ENCODE data around the gene SMIM22. TPM values are rescaled to one million over a fixed set of nuclear protein-coding genes. Genes with fewer than 3 reads are reported as not detected.

SMIM22 gene
- total and polyA plus RNA-seq, 4 donors, result 1.4 to 2.4 TPM; not detected in 2

- H3K27ac ChIP-seq (ENCODE audit: low read depth, low read length), result peak overlapping the region; percentile 87
- WGBS (ENCODE audit: insufficient coverage), result 2% methylated on average over 36 of the region's 48 CpGs
These were observed 26.4 kb upstream of the SMIM22 start for GRCh38 chr16:4768549-4769305.

GRCh38 chr16:4769306-4769638 is 25.9 kb upstream of the SMIM22 start:
- H3K4me3 ChIP-seq (ENCODE audit: low read depth, low read length), result no peak overlapping the region
- no peaks in the 10 kb centered on the region for H3K27me3 ChIP-seq (ENCODE audit: control insufficient read depth, insufficient read depth, low read length)
- H3K4me1 ChIP-seq (ENCODE audit: control insufficient read depth, insufficient read depth, low read length), result peaks cover 36% of the 10 kb centered on the region
- H3K36me3 ChIP-seq (ENCODE audit: control insufficient read depth, insufficient read depth, low read length), result peaks cover 15% of the 10 kb centered on the region
- DNase-seq (ENCODE audit: low read depth in 4 of 6, low spot score in 6 of 6), result no peak
- H3K9me3 ChIP-seq (ENCODE audit: control insufficient read depth, insufficient read depth, low read length), result no peaks in the 10 kb centered on the region
- WGBS (ENCODE audit: insufficient coverage), result 70% methylated on average over 7 of the region's 7 CpGs
- no peak overlapping the region for H3K27ac ChIP-seq (ENCODE audit: low read depth, low read length)

More at GRCh38 chr16:4768549-4769305, 26.4 kb upstream of the SMIM22 start:
- Histone ChIP-seq H3K4me1 (ENCODE audit: control insufficient read depth, insufficient read depth, low read length) (peaks cover 36% of the 10 kb centered on the region), H3K36me3 (ENCODE audit: control insufficient read depth, insufficient read depth, low read length) (peaks cover 20% of the 10 kb centered on the region), H3K27me3 (ENCODE audit: control insufficient read depth, insufficient read depth, low read length) (no peaks in the 10 kb centered on the region), H3K4me3 (ENCODE audit: low read depth, low read length) (peak overlapping the region; percentile 72), H3K9me3 (ENCODE audit: control insufficient read depth, insufficient read depth, low read length) (no peaks in the 10 kb centered on the region)
- peak; percentile 83 to 99 (median 94) for DNase-seq (ENCODE audit: low read depth in 4 of 6, low spot score in 6 of 6)

GRCh38 chr16:4771646-4772045 is 23.5 kb upstream of the SMIM22 start:
- Histone ChIP-seq H3K4me3 (ENCODE audit: low read depth, low read length) (no peak overlapping the region), H3K36me3 (ENCODE audit: control insufficient read depth, insufficient read depth, low read length) (no peaks in the 10 kb centered on the region), H3K4me1 (ENCODE audit: control insufficient read depth, insufficient read depth, low read length) (peaks cover 21% of the 10 kb centered on the region), H3K9me3 (ENCODE audit: control insufficient read depth, insufficient read depth, low read length) (no peaks in the 10 kb centered on the region), H3K27ac (ENCODE audit: low read depth, low read length) (no peak overlapping the region), H3K27me3 (ENCODE audit: control insufficient read depth, insufficient read depth, low read length) (no peaks in the 10 kb centered on the region)
- no peak for DNase-seq (ENCODE audit: low read depth in 4 of 6, low spot score in 6 of 6)
- 67% methylated on average over 1 of the region's 3 CpGs for WGBS (ENCODE audit: insufficient coverage)

- 93% methylated on average over 3 of the region's 5 CpGs for WGBS (ENCODE audit: insufficient coverage)
These were observed 22.8 kb upstream of the SMIM22 start for GRCh38 chr16:4772351-4772750.

GRCh38 chr16:4775005-4775404 is 20.2 kb upstream of the SMIM22 start:
- WGBS (ENCODE audit: insufficient coverage), result 85% methylated on average over 8 of the region's 13 CpGs
- no peaks in the 10 kb centered on the region for H3K9me3 ChIP-seq (ENCODE audit: control insufficient read depth, insufficient read depth, low read length)
- H3K4me1 ChIP-seq (ENCODE audit: control insufficient read depth, insufficient read depth, low read length), result no peaks in the 10 kb centered on the region
- H3K4me3 ChIP-seq (ENCODE audit: low read depth, low read length), result no peak overlapping the region
- H3K36me3 ChIP-seq (ENCODE audit: control insufficient read depth, insufficient read depth, low read length), result no peaks in the 10 kb centered on the region
- no peak for DNase-seq (ENCODE audit: low read depth in 4 of 6, low spot score in 6 of 6)
- no peak overlapping the region for H3K27ac ChIP-seq (ENCODE audit: low read depth, low read length)
- no peaks in the 10 kb centered on the region for H3K27me3 ChIP-seq (ENCODE audit: control insufficient read depth, insufficient read depth, low read length)

More at GRCh38 chr16:4772351-4772750, 22.8 kb upstream of the SMIM22 start:
- H3K9me3 ChIP-seq (ENCODE audit: control insufficient read depth, insufficient read depth, low read length), result no peaks in the 10 kb centered on the region
- no peak for DNase-seq (ENCODE audit: low read depth in 4 of 6, low spot score in 6 of 6)
- H3K4me3 ChIP-seq (ENCODE audit: low read depth, low read length), result no peak overlapping the region
- H3K4me1 ChIP-seq (ENCODE audit: control insufficient read depth, insufficient read depth, low read length), result peaks cover 18% of the 10 kb centered on the region
- H3K27ac ChIP-seq (ENCODE audit: low read depth, low read length), result no peak overlapping the region
- no peaks in the 10 kb centered on the region for H3K27me3 ChIP-seq (ENCODE audit: control insufficient read depth, insufficient read depth, low read length)
- no peaks in the 10 kb centered on the region for H3K36me3 ChIP-seq (ENCODE audit: control insufficient read depth, insufficient read depth, low read length)

- Histone ChIP-seq H3K36me3 (ENCODE audit: control insufficient read depth, insufficient read depth, low read length) (no peaks in the 10 kb centered on the region), H3K27me3 (ENCODE audit: control insufficient read depth, insufficient read depth, low read length) (no peaks in the 10 kb centered on the region), H3K27ac (ENCODE audit: low read depth, low read length) (no peak overlapping the region), H3K4me1 (ENCODE audit: control insufficient read depth, insufficient read depth, low read length) (no peaks in the 10 kb centered on the region), H3K4me3 (ENCODE audit: low read depth, low read length) (no peak overlapping the region), H3K9me3 (ENCODE audit: control insufficient read depth, insufficient read depth, low read length) (no peaks in the 10 kb centered on the region)
- WGBS (ENCODE audit: insufficient coverage), result 94% methylated on average over 2 of the region's 2 CpGs
- DNase-seq (ENCODE audit: low read depth in 4 of 6, low spot score in 6 of 6), result no peak
These were observed 18.9 kb upstream of the SMIM22 start for GRCh38 chr16:4776141-4776705.

GRCh38 chr16:4777339-4778049 is 17.7 kb upstream of the SMIM22 start:
- H3K9me3 ChIP-seq (ENCODE audit: control insufficient read depth, insufficient read depth, low read length), result no peaks in the 10 kb centered on the region

GRCh38 chr16:4778050-4778392 is 17.1 kb upstream of the SMIM22 start:
- Histone ChIP-seq H3K4me1 (ENCODE audit: control insufficient read depth, insufficient read depth, low read length) (no peaks in the 10 kb centered on the region), H3K36me3 (ENCODE audit: control insufficient read depth, insufficient read depth, low read length) (no peaks in the 10 kb centered on the region), H3K27ac (ENCODE audit: low read depth, low read length) (no peak overlapping the region), H3K9me3 (ENCODE audit: control insufficient read depth, insufficient read depth, low read length) (no peaks in the 10 kb centered on the region), H3K4me3 (ENCODE audit: low read depth, low read length) (no peak overlapping the region), H3K27me3 (ENCODE audit: control insufficient read depth, insufficient read depth, low read length) (no peaks in the 10 kb centered on the region)
- DNase-seq (ENCODE audit: low read depth in 4 of 6, low spot score in 6 of 6), result no peak
- 96% methylated on average over 3 of the region's 5 CpGs for WGBS (ENCODE audit: insufficient coverage)

More at GRCh38 chr16:4777339-4778049, 17.7 kb upstream of the SMIM22 start:
- no peaks in the 10 kb centered on the region for H3K4me1 ChIP-seq (ENCODE audit: control insufficient read depth, insufficient read depth, low read length)
- no peaks in the 10 kb centered on the region for H3K27me3 ChIP-seq (ENCODE audit: control insufficient read depth, insufficient read depth, low read length)
- no peak overlapping the region for H3K27ac ChIP-seq (ENCODE audit: low read depth, low read length)
- H3K4me3 ChIP-seq (ENCODE audit: low read depth, low read length), result no peak overlapping the region
- H3K36me3 ChIP-seq (ENCODE audit: control insufficient read depth, insufficient read depth, low read length), result no peaks in the 10 kb centered on the region
- 75% methylated on average over 9 of the region's 17 CpGs for WGBS (ENCODE audit: insufficient coverage)
- no peak for DNase-seq (ENCODE audit: low read depth in 4 of 6, low spot score in 6 of 6)

- WGBS (ENCODE audit: insufficient coverage), result 71% methylated on average over 1 of the region's 4 CpGs
- no peak overlapping the region for H3K27ac ChIP-seq (ENCODE audit: low read depth, low read length)
- no peaks in the 10 kb centered on the region for H3K9me3 ChIP-seq (ENCODE audit: control insufficient read depth, insufficient read depth, low read length)
- H3K27me3 ChIP-seq (ENCODE audit: control insufficient read depth, insufficient read depth, low read length), result no peaks in the 10 kb centered on the region
- no peaks in the 10 kb centered on the region for H3K36me3 ChIP-seq (ENCODE audit: control insufficient read depth, insufficient read depth, low read length)
- no peaks in the 10 kb centered on the region for H3K4me1 ChIP-seq (ENCODE audit: control insufficient read depth, insufficient read depth, low read length)
- no peak for DNase-seq (ENCODE audit: low read depth in 4 of 6, low spot score in 6 of 6)
- H3K4me3 ChIP-seq (ENCODE audit: low read depth, low read length), result no peak overlapping the region
These were observed 14.9 kb upstream of the SMIM22 start for GRCh38 chr16:4780235-4780634.
